H9 (cell line): Measurements from ENCODE around the gene ZNF362. TPM values are rescaled to one million over a fixed set of nuclear protein-coding genes. Genes with fewer than 3 reads are reported as not detected.

ENCODE experiments used
- DNase-seq: peaks from one replicate; pipeline ENCODE4 v3.0.0-alpha.2; 2017
- H2AFZ ChIP-seq: one replicate; pipeline ENCODE4 v1.6.1; 2013; ENCODE audit warnings: mild to moderate bottlenecking, low read length, control low read depth, moderate library complexity
- H2AK5ac ChIP-seq: 2 replicates; pipeline ENCODE4 v1.6.1; 2013; ENCODE audit warnings: low read length, control low read depth, mixed read lengths; ENCODE audit not compliant: insufficient read length
- H2BK120ac ChIP-seq: one replicate; pipeline ENCODE4 v1.6.1; 2013; ENCODE audit warnings: low read depth, mild to moderate bottlenecking, low read length, control low read depth, inconsistent platforms; ENCODE audit not compliant: poor library complexity, severe bottlenecking
- H2BK12ac ChIP-seq: 2 replicates; pipeline ENCODE4 v1.6.1; 2013; ENCODE audit warnings: low read length, control low read depth, mixed read lengths, low read depth; ENCODE audit not compliant: insufficient read length
- H2BK15ac ChIP-seq: 2 replicates; pipeline ENCODE4 v1.6.1; 2013; ENCODE audit warnings: low read depth, low read length, control low read depth
- H2BK20ac ChIP-seq: one replicate; pipeline ENCODE4 v1.6.1; 2013; ENCODE audit warnings: low read depth, mild to moderate bottlenecking, low read length, control low read depth, inconsistent platforms; ENCODE audit not compliant: poor library complexity, severe bottlenecking
- H2BK5ac ChIP-seq: 2 replicates; pipeline ENCODE4 v1.6.1; 2013; ENCODE audit warnings: low read length, control low read depth, mixed read lengths; ENCODE audit not compliant: insufficient read length
- H3K14ac ChIP-seq: 2 replicates; pipeline ENCODE4 v1.6.1; 2013; ENCODE audit warnings: low read length, control low read depth; ENCODE audit not compliant: insufficient read depth
- H3K18ac ChIP-seq: 2 replicates; pipeline ENCODE4 v1.6.1; 2013; ENCODE audit warnings: low read depth, mild to moderate bottlenecking, mixed read lengths, low read length, control low read depth; ENCODE audit not compliant: insufficient read length
- H3K23ac ChIP-seq: 2 replicates; pipeline ENCODE4 v1.6.1; 2013; ENCODE audit warnings: low read length, control low read depth, mixed read lengths, low read depth; ENCODE audit not compliant: insufficient read length
- H3K23me2 ChIP-seq: 2 replicates; pipeline ENCODE4 v1.6.1; 2013; ENCODE audit warnings: low read depth, mild to moderate bottlenecking, mixed read lengths, low read length, control low read depth; ENCODE audit not compliant: insufficient read length, poor library complexity, severe bottlenecking
- H3K27ac ChIP-seq: 2 replicates; pipeline ENCODE4 v1.5.1; 2013; ENCODE audit warnings: low read length, control low read depth, mixed read lengths, low read depth; ENCODE audit not compliant: insufficient read length
- H3K27me3 ChIP-seq: 2 replicates; pipeline ENCODE4 v1.6.1; 2013; ENCODE audit warnings: low read length, control low read depth, inconsistent platforms; ENCODE audit not compliant: insufficient read depth
- H3K4ac ChIP-seq: 2 replicates; pipeline ENCODE4 v1.6.1; 2013; ENCODE audit warnings: low read depth, mild to moderate bottlenecking, control low read depth, inconsistent platforms, low read length, moderate library complexity
- H3K4me1 ChIP-seq: 2 replicates; pipeline ENCODE4 v1.6.1; 2013; ENCODE audit warnings: low read length, control low read depth, inconsistent platforms; ENCODE audit not compliant: insufficient read depth
- H3K4me2 ChIP-seq: 2 replicates; pipeline ENCODE4 v1.6.1; 2013; ENCODE audit warnings: low read length, control low read depth, mixed read lengths; ENCODE audit not compliant: insufficient read length, insufficient read depth
- H3K56ac ChIP-seq: 2 replicates; pipeline ENCODE4 v1.6.1; 2013; ENCODE audit warnings: low read depth, mild to moderate bottlenecking, mixed read lengths, low read length, control low read depth; ENCODE audit not compliant: insufficient read length
- H3K79me1 ChIP-seq: 2 replicates; pipeline ENCODE4 v1.6.1; 2013; ENCODE audit warnings: low read depth, mild to moderate bottlenecking, moderate library complexity, low read length, control low read depth, inconsistent platforms; ENCODE audit not compliant: insufficient read depth, poor library complexity, severe bottlenecking
- H3K79me2 ChIP-seq: 2 replicates; pipeline ENCODE4 v1.6.1; 2013; ENCODE audit warnings: low read length, control low read depth, inconsistent platforms; ENCODE audit not compliant: insufficient read depth
- H3K9ac ChIP-seq: 2 replicates; pipeline ENCODE4 v1.6.1; 2013; ENCODE audit warnings: low read length, control low read depth, mixed read lengths; ENCODE audit not compliant: insufficient read length; ENCODE audit errors: extremely low read depth
- H3K9me3 ChIP-seq: one replicate; pipeline ENCODE4 v1.6.1; 2013; ENCODE audit warnings: low read depth, low read length, inconsistent platforms; ENCODE audit not compliant: control insufficient read depth
- H3T11ph ChIP-seq: one replicate; pipeline ENCODE4 v1.6.1; 2013; ENCODE audit warnings: mild to moderate bottlenecking, low read length, control low read depth, inconsistent platforms
- H4K20me1 ChIP-seq: one replicate; pipeline ENCODE4 v1.6.1; 2013; ENCODE audit not compliant: control insufficient read depth, insufficient read length, insufficient read depth
- H4K5ac ChIP-seq: 2 replicates; pipeline ENCODE4 v1.6.1; 2013; ENCODE audit warnings: low read depth, mild to moderate bottlenecking, mixed read lengths, low read length, control low read depth; ENCODE audit not compliant: insufficient read length
- H4K8ac ChIP-seq: replicated peaks from 2 replicates; pipeline ENCODE4 v1.6.1; 2013; ENCODE audit warnings: low read length, control low read depth, mixed read lengths, low read depth; ENCODE audit not compliant: insufficient read length
- H4K91ac ChIP-seq: 2 replicates; pipeline ENCODE4 v1.6.1; 2013; ENCODE audit warnings: low read depth, mild to moderate bottlenecking, moderate library complexity, mixed read lengths, low read length, control low read depth; ENCODE audit not compliant: insufficient read length
- H3K27ac Mint-ChIP-seq, 3 experiments: 2 replicates in 2 of 3; 3 replicates in 1 of 3; pipeline ENCODE4 v1.8.0; 2020 to 2021; ENCODE audit warnings: mixed read lengths in 3 of 3, mild to moderate bottlenecking in 1 of 3, moderate library complexity in 1 of 3
- H3K27me3 Mint-ChIP-seq: 2 replicates; pipeline ENCODE4 v1.8.0; 2021; ENCODE audit warnings: low read depth, mild to moderate bottlenecking, moderate library complexity, mixed read lengths
- H3K36me3 Mint-ChIP-seq, 3 experiments: 2 replicates in 2 of 3; 3 replicates in 1 of 3; pipeline ENCODE4 v1.8.0; 2020 to 2021; ENCODE audit warnings: low read depth in 3 of 3, mixed read lengths in 3 of 3; ENCODE audit not compliant: insufficient read depth in 1 of 3
- H3K4me1 Mint-ChIP-seq, 2 experiments: 2 replicates each; pipeline ENCODE4 v1.8.0; 2020; ENCODE audit warnings: mixed read lengths in 2 of 2
- H3K4me3 Mint-ChIP-seq, 2 experiments: 2 replicates in 1 of 2; 3 replicates in 1 of 2; pipeline ENCODE4 v1.8.0; 2020 to 2021; ENCODE audit warnings: mild to moderate bottlenecking in 2 of 2, mixed read lengths in 2 of 2, moderate library complexity in 1 of 2
- H3K9me3 Mint-ChIP-seq, 2 experiments: 2 replicates in 1 of 2; 3 replicates in 1 of 2; pipeline ENCODE4 v1.8.0; 2020; ENCODE audit warnings: mild to moderate bottlenecking in 2 of 2, mixed read lengths in 2 of 2, moderate library complexity in 1 of 2
- WGBS: extraction: QIAGEN DNeasy Blood & Tissue Kit; methylation state at CpG from one replicate; pipeline ENCODE4 v1.1.7; 2013; ENCODE audit warnings: missing lambda C conversion rate, low lambda C conversion rate, mixed read lengths; ENCODE audit not compliant: insufficient read length; ENCODE audit errors: extremely low coverage; 5-methylcytosine and 5-hydroxymethylcytosine counted together
- total RNA-seq: library from RNA; stranded (reverse); gene quantifications from 2 replicates; pipeline ENCODE4 v1.2.1, GENCODE V29; 2021
- TF ChIP-seq, protein P1 (sequence below): fragments of 200-600 bp; sonication (generic); conservative IDR thresholded peaks from 3 replicates; pipeline ENCODE4 v1.8.0; 2021; ENCODE audit warnings: antibody characterized with exemption, mild to moderate bottlenecking

The ZNF362 gene
- total RNA-seq, 1 experiment from 2014 or later, result 18.7 TPM

GRCh38 chr1:33314416-33314815, 58.1 kb downstream of the ZNF362 start:
- H3T11ph ChIP-seq, result no peak overlapping the region
- no peaks in the 10 kb centered on the region for H4K20me1 ChIP-seq
- peaks cover 5 to 11% of the 10 kb centered on the region in 2 experiments; a peak in 3 of 4 replicates for H3K4me1 Mint-ChIP-seq
- H3K9ac ChIP-seq, result no peak overlapping the region
- no peak overlapping the region for H2BK20ac ChIP-seq
- H3K36me3 Mint-ChIP-seq, result no peaks in the 10 kb centered on the region; a peak in 1 of 7 replicates
- peaks cover 33% of the 10 kb centered on the region for H3K27me3 Mint-ChIP-seq
- no peak overlapping the region for H4K91ac ChIP-seq
- DNase-seq, result no peak
- H3K14ac ChIP-seq, result peak overlapping the region; percentile 63
- no peaks in the 10 kb centered on the region for H3K79me2 ChIP-seq
- H3K27ac Mint-ChIP-seq, result no peak overlapping the region
- no peak overlapping the region for H3K4me2 ChIP-seq
- H3K18ac ChIP-seq, result no peak overlapping the region
- no peak overlapping the region for H4K5ac ChIP-seq
- H3K27me3 ChIP-seq, result no peaks in the 10 kb centered on the region
- no peak overlapping the region for H3K4ac ChIP-seq
- no peak overlapping the region for H2AK5ac ChIP-seq
- H3K79me1 ChIP-seq, result no peaks in the 10 kb centered on the region
- no peak overlapping the region for H3K4me3 Mint-ChIP-seq
- H2BK12ac ChIP-seq, result no peak overlapping the region
- H2BK5ac ChIP-seq, result no peak overlapping the region
- no peak overlapping the region for H2AFZ ChIP-seq
- WGBS, result no CpG with 5 or more reads among the region's 9 CpGs
- no peak overlapping the region for H3K27ac ChIP-seq
- TF ChIP-seq, protein P1, sequence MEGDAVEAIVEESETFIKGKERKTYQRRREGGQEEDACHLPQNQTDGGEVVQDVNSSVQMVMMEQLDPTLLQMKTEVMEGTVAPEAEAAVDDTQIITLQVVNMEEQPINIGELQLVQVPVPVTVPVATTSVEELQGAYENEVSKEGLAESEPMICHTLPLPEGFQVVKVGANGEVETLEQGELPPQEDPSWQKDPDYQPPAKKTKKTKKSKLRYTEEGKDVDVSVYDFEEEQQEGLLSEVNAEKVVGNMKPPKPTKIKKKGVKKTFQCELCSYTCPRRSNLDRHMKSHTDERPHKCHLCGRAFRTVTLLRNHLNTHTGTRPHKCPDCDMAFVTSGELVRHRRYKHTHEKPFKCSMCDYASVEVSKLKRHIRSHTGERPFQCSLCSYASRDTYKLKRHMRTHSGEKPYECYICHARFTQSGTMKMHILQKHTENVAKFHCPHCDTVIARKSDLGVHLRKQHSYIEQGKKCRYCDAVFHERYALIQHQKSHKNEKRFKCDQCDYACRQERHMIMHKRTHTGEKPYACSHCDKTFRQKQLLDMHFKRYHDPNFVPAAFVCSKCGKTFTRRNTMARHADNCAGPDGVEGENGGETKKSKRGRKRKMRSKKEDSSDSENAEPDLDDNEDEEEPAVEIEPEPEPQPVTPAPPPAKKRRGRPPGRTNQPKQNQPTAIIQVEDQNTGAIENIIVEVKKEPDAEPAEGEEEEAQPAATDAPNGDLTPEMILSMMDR, result no peak
- no peak overlapping the region for H4K8ac ChIP-seq
- H3K9me3 Mint-ChIP-seq, result no peaks in the 10 kb centered on the region; a peak in 3 of 5 replicates
- no peak overlapping the region for H3K56ac ChIP-seq
- H3K9me3 ChIP-seq, result no peaks in the 10 kb centered on the region
- no peaks in the 10 kb centered on the region for H3K23me2 ChIP-seq
- H3K23ac ChIP-seq, result no peak overlapping the region
- no peak overlapping the region for H2BK15ac ChIP-seq
- no peaks in the 10 kb centered on the region for H3K4me1 ChIP-seq
- H2BK120ac ChIP-seq, result no peak overlapping the region
